ENCODE data around the gene SYNJ2. TPM values are rescaled to one million over a fixed set of nuclear protein-coding genes. Genes with fewer than 3 reads are reported as not detected.

Gene SYNJ2
- total RNA-seq, 2 donors from 2014 or later: 24.7 to 37.3 TPM

DNA sequence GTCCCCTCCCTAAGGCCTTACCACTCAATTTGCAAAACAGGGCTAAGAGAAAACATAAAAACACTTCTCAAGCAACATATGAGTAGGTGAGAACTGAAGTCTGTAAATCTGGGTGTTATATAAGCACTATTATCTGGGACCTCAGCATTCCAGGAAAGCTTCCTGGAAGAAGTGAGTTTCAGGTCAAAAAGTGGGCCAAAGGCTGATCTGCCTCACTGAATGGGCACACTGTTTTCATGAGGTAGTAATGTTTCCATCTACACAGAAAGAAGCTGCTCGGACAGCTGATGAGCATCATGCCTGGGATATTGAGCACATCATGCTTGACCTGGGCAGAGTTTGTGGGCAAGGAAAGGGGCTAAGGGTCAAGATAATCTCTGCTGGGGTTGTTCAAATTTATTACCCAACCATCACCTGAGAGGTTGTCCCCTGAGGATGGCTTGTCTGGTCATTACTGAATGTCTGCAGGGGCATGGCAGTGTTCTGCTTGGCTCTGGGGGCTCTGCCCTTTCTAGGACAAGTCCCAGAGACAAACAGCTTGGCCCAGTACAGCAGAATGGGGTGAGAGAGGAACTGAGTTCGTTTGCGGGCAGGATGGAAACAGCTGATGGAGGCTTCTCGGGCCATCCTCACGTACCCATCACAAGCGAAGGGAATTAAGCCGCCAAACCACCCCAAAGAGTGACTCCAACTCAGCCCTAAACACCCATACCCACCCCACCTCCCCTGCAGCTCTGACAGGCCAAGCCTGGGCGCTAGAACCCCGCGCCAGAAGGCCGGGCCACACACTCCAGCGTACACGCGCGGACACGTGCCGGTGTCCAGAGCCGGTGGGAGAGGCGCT, 1.2 kb upstream of the SYNJ2 start:
- H3K4me1 Mint-ChIP-seq (ENCODE audit: low read depth in 2 of 2): peaks cover 18 to 23% of the 10 kb centered on the region in 2 donors
- DNase-seq (ENCODE audit: low spot score) (no peak), ATAC-seq (no peak)
- peak overlapping the region; percentile 70 for H3K4me3 Mint-ChIP-seq
- no peaks in the 10 kb centered on the region for H3K9me3 Mint-ChIP-seq
- no peaks in the 10 kb centered on the region for H3K36me3 Mint-ChIP-seq
- no peaks in the 10 kb centered on the region for H3K27me3 Mint-ChIP-seq
- H3K27ac Mint-ChIP-seq: peak overlapping the region; percentile 1 to 46

DNA sequence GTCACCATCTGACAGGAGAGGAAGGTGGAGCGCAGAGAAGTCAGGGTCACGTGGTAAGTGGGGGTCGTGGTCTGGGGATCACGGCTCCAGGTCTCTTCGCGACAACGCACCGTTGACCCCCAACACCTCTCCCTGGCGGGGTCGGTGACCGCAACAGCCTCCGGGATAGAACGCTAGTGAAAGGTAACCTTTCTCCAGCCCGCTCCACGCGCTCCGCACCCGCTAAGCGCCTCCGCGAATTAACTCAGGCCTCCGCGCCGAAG, 600 bp upstream of the SYNJ2 start:
- Mint-ChIP-seq H3K27ac (peak overlapping the region; percentile 1 to 46), H3K4me3 (peak overlapping the region; percentile 70), H3K9me3 (no peaks in the 10 kb centered on the region), H3K36me3 (no peaks in the 10 kb centered on the region), H3K4me1 (ENCODE audit: low read depth in 2 of 2) (peaks cover 18 to 23% of the 10 kb centered on the region in 2 donors), H3K27me3 (no peaks in the 10 kb centered on the region)
- ATAC-seq (no peak), DNase-seq (ENCODE audit: low spot score) (no peak)

DNA sequence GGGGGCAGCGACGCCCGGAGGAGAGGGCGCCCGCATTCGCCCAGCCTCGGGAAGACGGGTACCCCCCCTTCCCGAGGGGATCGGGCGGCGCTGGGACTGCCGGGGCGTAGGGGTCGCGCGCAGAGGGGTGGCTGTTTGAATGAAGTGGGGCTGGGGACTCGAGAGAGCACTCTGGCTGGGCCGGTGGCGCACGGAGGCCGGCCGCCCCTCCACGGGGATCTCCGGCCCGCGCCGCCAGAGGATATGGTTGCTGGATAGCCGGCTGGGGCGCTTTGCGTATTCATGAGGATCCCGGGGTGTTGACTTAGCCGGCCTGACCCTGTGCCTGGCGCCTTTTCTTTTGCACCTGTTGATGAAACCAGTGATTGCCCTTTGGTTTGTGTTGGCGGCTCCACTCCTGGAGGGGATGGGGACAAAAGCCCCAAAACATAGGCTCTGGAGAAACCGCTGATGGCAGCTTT, 469 bp downstream of the SYNJ2 start:
- Mint-ChIP-seq H3K4me3 (peak overlapping the region; percentile 70), H3K36me3 (no peaks in the 10 kb centered on the region), H3K4me1 (ENCODE audit: low read depth in 2 of 2) (peaks cover 18 to 23% of the 10 kb centered on the region in 2 donors), H3K27me3 (no peaks in the 10 kb centered on the region), H3K9me3 (no peaks in the 10 kb centered on the region), H3K27ac (peak overlapping the region; percentile 17 to 51)
- DNase-seq (ENCODE audit: low spot score) (peak; percentile 69), ATAC-seq (peak; percentile 29 to 43)

DNA sequence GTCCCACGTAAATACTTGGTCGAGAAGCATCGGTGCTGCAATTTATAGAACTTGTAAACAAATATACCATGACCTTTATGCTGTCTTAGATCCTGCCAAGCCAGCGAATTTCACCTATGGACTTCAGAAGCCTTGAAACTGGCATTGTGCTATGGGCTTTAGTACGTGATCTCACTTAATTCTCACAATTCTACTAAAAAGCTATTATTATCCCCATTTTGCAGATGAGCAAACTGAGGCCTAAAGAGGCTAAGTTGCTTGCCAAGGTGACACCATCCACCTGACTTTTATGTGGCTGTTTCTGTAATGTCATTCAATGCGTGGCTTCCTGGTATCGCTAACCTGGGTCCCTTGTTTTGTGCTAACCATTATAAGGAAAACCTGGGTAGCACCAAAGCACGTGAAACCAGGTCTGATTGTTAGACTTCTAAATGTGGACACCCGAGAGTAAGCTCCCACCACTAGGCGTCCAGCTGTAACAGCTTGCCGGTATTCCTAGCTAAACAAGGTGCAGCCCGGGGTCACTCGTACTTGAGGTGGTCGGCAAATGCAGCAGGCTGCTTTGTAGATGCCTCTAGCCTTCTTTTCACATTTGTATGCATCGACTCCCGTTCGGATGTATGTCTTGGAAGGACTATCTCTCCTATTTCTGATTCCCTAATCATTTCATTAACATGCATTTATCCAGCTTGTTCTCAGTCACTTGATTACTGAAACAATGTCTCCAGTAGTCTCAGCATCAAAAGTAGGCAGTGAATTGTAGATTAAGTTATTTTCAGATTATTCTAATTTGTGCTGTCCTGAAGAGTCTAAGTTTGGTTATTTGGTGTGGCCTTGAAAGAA, 1.1 kb downstream of the SYNJ2 start:
- no peaks in the 10 kb centered on the region for H3K36me3 Mint-ChIP-seq
- H3K4me3 Mint-ChIP-seq: peak overlapping the region; percentile 70
- peaks cover 18 to 23% of the 10 kb centered on the region in 2 donors for H3K4me1 Mint-ChIP-seq (ENCODE audit: low read depth in 2 of 2)
- DNase-seq (ENCODE audit: low spot score) (no peak), ATAC-seq (no peak)
- H3K27ac Mint-ChIP-seq: peak overlapping the region; percentile 17 to 51
- no peaks in the 10 kb centered on the region for H3K9me3 Mint-ChIP-seq
- H3K27me3 Mint-ChIP-seq: no peaks in the 10 kb centered on the region

DNA sequence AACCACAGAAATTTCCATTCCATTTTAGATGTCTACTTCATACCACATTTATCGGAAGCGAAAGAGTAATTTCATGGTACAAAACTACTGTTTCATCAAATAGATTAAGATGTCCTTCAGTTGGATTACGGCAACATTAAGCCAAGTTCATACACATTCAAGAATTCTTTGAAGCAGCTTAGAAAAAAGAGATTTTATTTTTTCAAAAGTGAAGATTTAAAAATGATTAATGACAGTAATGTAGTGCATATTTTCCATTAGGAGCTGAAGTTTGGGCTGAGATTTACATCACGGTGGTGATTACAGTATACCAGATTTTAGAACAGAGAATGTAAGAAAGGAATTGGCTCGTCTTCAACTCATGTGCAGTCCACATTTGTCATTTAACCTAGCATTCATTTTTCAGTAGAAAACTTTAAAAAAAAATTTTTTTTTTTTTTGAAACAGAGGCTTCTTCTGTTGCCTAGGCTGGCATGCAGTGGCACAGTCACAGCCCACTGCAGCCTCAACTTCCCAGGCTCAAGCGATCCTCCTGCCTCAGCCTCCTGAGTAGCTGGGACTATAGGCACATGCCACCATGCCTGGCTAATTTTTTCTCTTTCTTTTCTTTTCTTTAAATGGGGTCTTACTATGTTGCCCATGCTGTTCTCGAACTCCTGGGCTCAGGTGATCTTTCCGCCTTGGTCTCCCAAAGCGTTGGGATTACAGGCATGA, 1.9 kb downstream of the SYNJ2 start:
- no peak for DNase-seq (ENCODE audit: low spot score)
- Mint-ChIP-seq H3K36me3 (no peaks in the 10 kb centered on the region), H3K4me1 (ENCODE audit: low read depth in 2 of 2) (peaks cover 25% of the 10 kb centered on the region in 2 donors), H3K4me3 (peak overlapping the region; percentile 70), H3K27ac (peak overlapping the region; percentile 17 to 51), H3K9me3 (no peaks in the 10 kb centered on the region), H3K27me3 (no peaks in the 10 kb centered on the region)
- no peak for ATAC-seq

DNA sequence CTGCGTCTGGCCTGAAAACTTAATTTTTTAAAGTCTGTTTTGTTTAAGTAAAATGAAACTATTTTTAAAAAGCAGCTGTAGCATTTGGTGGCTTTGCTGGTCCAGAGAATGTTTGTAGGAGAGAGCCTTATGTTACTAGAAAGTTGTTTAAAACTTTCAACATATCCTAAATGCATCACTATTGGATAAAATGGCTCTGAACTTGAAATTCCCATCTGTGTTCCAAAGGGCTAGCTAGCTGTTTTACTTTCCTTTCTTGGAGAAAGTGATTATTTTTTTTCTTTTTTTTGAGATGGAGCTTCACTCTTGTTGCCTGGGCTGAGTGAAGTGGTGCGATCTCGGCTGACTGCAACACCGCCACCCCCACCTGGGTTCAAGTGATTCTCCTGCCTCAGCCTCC, 2.5 kb downstream of the SYNJ2 start:
- Mint-ChIP-seq H3K4me3 (peak overlapping the region; percentile 50), H3K36me3 (no peaks in the 10 kb centered on the region), H3K27ac (peak overlapping the region in 1 of 2 donors; percentile 51), H3K9me3 (no peaks in the 10 kb centered on the region), H3K4me1 (ENCODE audit: low read depth in 2 of 2) (peaks cover 28 to 30% of the 10 kb centered on the region in 2 donors), H3K27me3 (no peaks in the 10 kb centered on the region)
- ATAC-seq (no peak), DNase-seq (ENCODE audit: low spot score) (no peak)

DNA sequence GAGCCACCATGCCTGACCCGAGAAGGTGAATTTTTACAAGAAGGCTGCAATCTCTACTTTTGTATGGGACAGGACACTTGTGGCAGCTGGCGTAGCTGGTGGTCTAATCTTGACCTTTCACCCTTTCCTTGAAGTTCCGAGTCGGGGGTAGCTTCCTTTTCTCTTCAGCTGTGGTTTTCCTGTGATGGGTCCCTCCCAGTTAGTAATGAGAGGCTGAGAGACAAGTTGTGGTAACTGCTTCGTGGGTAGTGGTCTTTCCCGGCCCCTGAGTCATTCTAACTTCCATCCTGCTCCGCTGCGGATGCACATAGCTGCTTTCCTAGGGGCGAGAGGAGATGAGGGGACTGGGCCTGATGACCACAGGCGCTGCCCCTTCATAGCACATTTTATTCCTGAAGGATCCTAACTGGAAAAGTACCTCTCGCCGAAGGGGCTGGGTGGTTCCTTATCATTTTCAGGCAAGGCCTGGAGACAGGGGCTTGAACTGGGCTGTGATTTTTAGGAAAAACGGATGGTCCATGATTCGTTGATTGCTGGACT, 3.1 kb downstream of the SYNJ2 start:
- ATAC-seq: no peak
- H3K27me3 Mint-ChIP-seq: no peaks in the 10 kb centered on the region
- peak overlapping the region; percentile 50 for H3K4me3 Mint-ChIP-seq
- DNase-seq (ENCODE audit: low spot score): no peak
- peaks cover 28 to 32% of the 10 kb centered on the region in 2 donors for H3K4me1 Mint-ChIP-seq (ENCODE audit: low read depth in 2 of 2)
- no peaks in the 10 kb centered on the region for H3K36me3 Mint-ChIP-seq
- H3K27ac Mint-ChIP-seq: peak overlapping the region in 1 of 2 donors; percentile 51
- H3K9me3 Mint-ChIP-seq: no peaks in the 10 kb centered on the region

DNA sequence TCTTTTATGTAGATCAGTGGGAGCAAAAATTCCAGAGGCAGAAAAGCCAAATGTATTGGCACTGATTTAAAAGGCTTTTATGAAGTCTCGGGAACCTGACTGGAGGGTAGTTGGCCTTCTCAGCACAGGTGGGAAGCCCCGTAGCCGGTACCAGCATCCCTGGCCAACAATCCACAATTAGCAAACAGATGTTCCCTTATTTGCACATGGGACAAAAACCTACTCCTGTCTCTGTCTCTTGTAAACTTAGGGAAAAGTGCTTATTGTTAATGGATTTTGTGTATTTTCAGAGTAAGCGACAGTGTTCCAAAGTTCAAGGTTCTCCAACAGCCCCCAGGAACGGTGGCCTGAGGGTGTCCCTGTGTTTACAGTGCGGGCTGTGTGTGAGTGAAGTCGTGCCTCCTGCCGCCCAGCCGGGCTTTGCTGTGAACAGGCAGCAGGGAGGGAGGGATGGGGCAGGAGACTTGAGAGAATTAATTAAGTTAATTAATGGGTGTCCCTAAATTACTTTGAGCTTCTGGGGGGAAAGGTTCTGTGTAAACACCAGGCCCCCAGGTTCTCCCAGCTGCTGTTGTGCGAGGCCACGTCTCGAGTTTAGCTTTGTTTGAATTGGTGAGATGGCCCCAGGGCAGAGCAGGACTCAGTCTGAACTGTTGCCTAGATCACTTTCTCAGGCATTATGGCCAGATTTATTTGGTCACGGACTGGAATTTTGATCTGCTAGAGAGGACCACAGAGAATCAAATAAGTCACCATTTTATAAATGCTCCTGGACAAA, 3.9 kb downstream of the SYNJ2 start:
- peak overlapping the region; percentile 50 for H3K4me3 Mint-ChIP-seq
- H3K27me3 Mint-ChIP-seq: no peaks in the 10 kb centered on the region
- ATAC-seq: no peak
- peak overlapping the region in 1 of 2 donors; percentile 51 for H3K27ac Mint-ChIP-seq
- no peaks in the 10 kb centered on the region for H3K9me3 Mint-ChIP-seq
- peaks cover 30 to 33% of the 10 kb centered on the region in 2 donors for H3K4me1 Mint-ChIP-seq (ENCODE audit: low read depth in 2 of 2)
- no peaks in the 10 kb centered on the region for H3K36me3 Mint-ChIP-seq
- DNase-seq (ENCODE audit: low spot score): no peak

DNA sequence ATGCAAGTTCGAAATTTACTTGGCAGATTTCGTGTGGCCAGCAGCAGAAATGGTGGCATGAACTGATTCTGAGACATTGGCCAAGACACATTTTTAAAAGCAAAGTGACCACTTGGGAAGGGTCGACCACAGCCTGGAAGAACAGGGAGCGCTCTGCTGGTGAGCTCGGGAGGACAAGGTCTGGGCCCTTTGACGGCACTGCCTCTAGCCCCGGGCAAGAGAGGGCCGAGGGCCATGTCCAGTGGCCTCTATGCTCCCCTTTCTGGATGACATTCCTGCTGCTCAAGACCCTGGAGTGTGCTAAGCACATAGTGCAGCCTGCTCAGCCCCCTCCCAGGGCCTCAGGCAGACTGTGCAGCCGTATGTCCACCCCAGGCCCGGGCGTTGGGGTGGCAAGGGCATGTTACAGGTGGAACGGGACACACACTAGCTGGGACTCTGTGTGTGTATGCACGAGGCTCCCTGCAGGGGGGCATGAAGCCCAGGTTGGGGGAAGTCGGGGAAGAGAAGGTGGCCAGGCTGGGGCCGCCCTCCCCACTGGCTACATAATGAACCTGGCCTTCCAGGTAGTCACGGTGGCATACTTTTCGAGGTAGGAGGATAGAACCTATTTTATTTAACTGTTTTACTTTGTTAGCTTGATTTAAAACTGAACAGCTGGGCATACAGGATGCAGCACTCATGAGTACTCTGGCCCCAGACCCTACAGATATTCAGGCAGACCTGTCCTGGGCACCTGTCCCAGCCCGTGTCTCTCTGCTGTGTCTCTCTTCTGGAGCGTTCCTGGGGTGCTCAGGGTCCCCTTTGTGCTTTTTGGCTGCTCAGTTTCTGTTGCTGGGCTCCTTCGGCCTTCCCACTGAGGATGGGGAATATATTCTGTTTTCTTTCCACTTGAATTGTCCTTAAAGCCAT, 6.4 kb downstream of the SYNJ2 start:
- Mint-ChIP-seq H3K27me3 (no peaks in the 10 kb centered on the region), H3K4me3 (no peak overlapping the region), H3K9me3 (no peaks in the 10 kb centered on the region), H3K27ac (peak overlapping the region in 1 of 2 donors; percentile 63), H3K36me3 (no peaks in the 10 kb centered on the region), H3K4me1 (ENCODE audit: low read depth in 2 of 2) (peaks cover 30 to 34% of the 10 kb centered on the region in 2 donors)
- ATAC-seq: peak in 1 of 2 donors; percentile 31
- DNase-seq (ENCODE audit: low spot score): no peak

DNA sequence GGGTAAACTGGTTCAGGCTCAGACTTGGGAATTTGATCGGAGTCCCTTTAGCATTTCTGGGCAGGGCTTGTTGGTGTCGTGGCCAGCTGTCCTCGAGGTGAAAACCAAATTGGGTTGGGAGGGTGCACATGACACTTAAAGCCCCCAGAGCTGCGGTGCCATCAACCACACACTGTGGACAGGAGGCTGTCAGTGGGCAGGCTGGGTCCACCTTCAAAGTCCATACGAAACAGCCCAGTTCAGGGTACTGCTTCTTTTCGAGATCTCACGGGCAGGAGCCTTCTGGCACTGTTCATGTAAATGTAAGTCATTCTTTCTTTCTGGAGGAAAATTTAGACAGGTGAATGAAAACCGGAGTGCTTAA, 7.0 kb downstream of the SYNJ2 start:
- Mint-ChIP-seq H3K36me3 (no peaks in the 10 kb centered on the region), H3K4me3 (no peak overlapping the region), H3K27ac (no peak overlapping the region), H3K4me1 (ENCODE audit: low read depth in 2 of 2) (peaks cover 27 to 34% of the 10 kb centered on the region in 2 donors), H3K9me3 (no peaks in the 10 kb centered on the region), H3K27me3 (no peaks in the 10 kb centered on the region)
- DNase-seq (ENCODE audit: low spot score) (no peak), ATAC-seq (no peak)

DNA sequence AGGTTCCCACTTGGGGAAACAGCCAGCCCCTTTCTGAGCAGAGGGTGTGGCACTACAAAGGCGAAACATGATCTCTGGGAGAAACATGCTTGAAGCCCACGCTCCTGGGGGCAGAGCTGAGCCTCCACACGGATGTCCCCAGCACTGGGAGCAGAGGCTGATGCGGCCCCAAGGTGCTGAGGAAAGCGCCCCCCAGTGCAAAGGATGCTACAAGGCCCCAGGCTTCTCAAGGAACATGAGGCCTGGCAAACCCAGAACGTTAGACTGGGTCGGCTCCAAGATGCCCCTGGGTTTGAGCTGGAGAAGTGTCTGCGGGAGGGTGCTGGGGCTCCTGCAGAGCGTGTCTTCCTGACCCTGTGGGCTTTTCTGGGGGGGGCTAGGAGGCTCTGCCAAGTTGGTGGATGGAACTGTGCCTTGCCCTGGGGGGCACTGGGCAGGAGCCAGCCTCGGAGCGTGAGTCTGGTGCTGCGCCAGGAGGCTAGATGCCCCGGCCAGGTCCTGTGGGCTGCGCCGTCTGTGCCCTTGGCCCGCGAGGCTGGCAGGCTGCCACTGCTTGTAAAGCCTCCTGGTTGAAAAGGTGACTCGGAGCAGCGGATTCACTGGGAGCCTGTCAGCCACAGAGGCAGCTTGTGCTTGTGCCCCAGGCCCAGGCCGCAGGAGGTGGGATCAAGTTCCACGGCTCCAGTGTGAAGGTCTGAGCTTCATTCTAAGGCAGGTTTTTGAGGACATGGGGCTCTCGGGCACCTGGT, 8.1 kb downstream of the SYNJ2 start:
- H3K27me3 Mint-ChIP-seq: no peaks in the 10 kb centered on the region
- no peaks in the 10 kb centered on the region for H3K36me3 Mint-ChIP-seq
- peaks cover 24 to 34% of the 10 kb centered on the region in 2 donors for H3K4me1 Mint-ChIP-seq (ENCODE audit: low read depth in 2 of 2)
- DNase-seq (ENCODE audit: low spot score) (no peak), ATAC-seq (peak in 1 of 2 donors; percentile 24)
- no peak overlapping the region for H3K4me3 Mint-ChIP-seq
- H3K9me3 Mint-ChIP-seq: no peaks in the 10 kb centered on the region
- H3K27ac Mint-ChIP-seq: peak overlapping the region; percentile 68 to 89

Measured in natural killer cell treated with Interleukin-12 subunit alpha and Interleukin-12 subunit beta and Interleukin-15 and Interleukin-18, amount 100 ng/mL, for 72 hours (primary cell).